Measurements from ENCODE around the gene MFSD8. TPM values are rescaled to one million over a fixed set of nuclear protein-coding genes. Genes with fewer than 3 reads are reported as not detected.
"Not testable (repeated sequence)": the region's sequence is repeated elsewhere in the genome, so short reads cannot be mapped to it uniquely, and the experiment has no call there.

The MFSD8 gene
- total and polyA plus RNA-seq, 2 of the 8 experiments (the other 6 are each of a cell fraction or from before 2014, with no cell fraction given): 9.2 to 15.8 TPM

GRCh38 chr4:127996521-127996920 is 31.5 kb upstream of the MFSD8 start:
- H4K5ac ChIP-seq (ENCODE audit: insufficient read length, low read depth, low read length); H2BK20ac ChIP-seq (ENCODE audit: low read length); H3K56ac ChIP-seq (replicated peaks; ENCODE audit: insufficient read length, low read depth, low read length); H3K9me3 ChIP-seq (ENCODE audit: insufficient read depth in 2 of 2, low read depth in 1 of 2, low read length in 1 of 2); H2BK5ac ChIP-seq (ENCODE audit: low read depth, low read length); H3K9ac ChIP-seq (replicated peaks in 1 of 4; ENCODE audit: extremely low read depth in 1 of 4, low read depth in 3 of 4, low read length in 3 of 4); H3K23ac ChIP-seq (ENCODE audit: insufficient read length); H3K27ac ChIP-seq (ENCODE audit: low read depth, low read length); H3K18ac ChIP-seq (ENCODE audit: extremely low read depth, low read length); H2BK12ac ChIP-seq (ENCODE audit: low read depth, low read length); H3K4me1 ChIP-seq (replicated peaks in 1 of 4; ENCODE audit: control insufficient read depth in 3 of 4, insufficient read depth in 4 of 4, low read length in 3 of 4); H3K27me3 ChIP-seq (replicated peaks in 1 of 4; ENCODE audit: control insufficient read depth in 3 of 4, extremely low read depth in 1 of 4, insufficient read depth in 3 of 4, low read length in 3 of 4); FAIRE-seq; H3K4ac ChIP-seq (replicated peaks; ENCODE audit: insufficient read length, low read depth, low read length); H3K23me2 ChIP-seq (ENCODE audit: low read depth, low read length); H2AK5ac ChIP-seq (ENCODE audit: low read depth, low read length); H4K91ac ChIP-seq (replicated peaks; ENCODE audit: insufficient read length, low read length); H4K8ac ChIP-seq (ENCODE audit: extremely low read depth, insufficient read depth, low read length); H3K4me3 ChIP-seq (ENCODE audit: extremely low read depth in 1 of 4, insufficient read depth in 2 of 4, low read depth in 3 of 4, low read length in 4 of 4); H2BK15ac ChIP-seq (ENCODE audit: low read length); POLR2A ChIA-PET (ENCODE audit: partially characterized antibody); H3K4me2 ChIP-seq (ENCODE audit: insufficient read depth in 1 of 2, low read depth in 2 of 2, low read length in 2 of 2); H2AFZ ChIP-seq (ENCODE audit: low read length); H2BK120ac ChIP-seq (replicated peaks; ENCODE audit: low read depth, low read length); H3K79me2 ChIP-seq (ENCODE audit: control insufficient read depth in 1 of 2, insufficient read depth in 2 of 2, low read length in 2 of 2); H4K20me1 ChIP-seq (replicated peaks in 1 of 2; ENCODE audit: control insufficient read depth in 1 of 2, insufficient read depth in 2 of 2, low read length in 2 of 2); H3K14ac ChIP-seq (ENCODE audit: insufficient read length); DNase-seq (ENCODE audit: low read depth in 1 of 2, low spot score in 2 of 2); H3K79me1 ChIP-seq (ENCODE audit: low read depth, low read length): not testable (repeated sequence)
- CTCF ChIA-PET (ENCODE audit: partially characterized antibody): interaction anchor here (1.5 kb wide), 1 partner anchor 8 kb away, joined by 4 read pairs; no protein-coding TSS in a partner anchor
- H3K36me3 ChIP-seq (ENCODE audit: control insufficient read depth in 2 of 4, insufficient read depth in 4 of 4, low read length in 3 of 4): peaks cover 0 to 11% (median 4%) of the 10 kb centered on the region in 4 experiments; a peak in 2 of 8 replicates
- 92% methylated on average over 6 of the region's 6 CpGs; no CpG with 5 or more reads in 1 of the 2 experiments for WGBS, 2 experiments (ENCODE audit: extremely low coverage in 1 of 2, insufficient coverage in 1 of 2, insufficient read length in 1 of 2, insufficient replicate concordance in 2 of 2, low coverage in 1 of 2, low lambda C conversion rate in 2 of 2, missing lambda C conversion rate in 1 of 2)

Measured in H1 (cell line).